Left cardiac atrium (tissue), 4 donors: ENCODE data around the gene UBE2U. TPM values are rescaled to one million over a fixed set of nuclear protein-coding genes. Genes with fewer than 3 reads are reported as not detected.
"Not testable (repeated sequence)": the region's sequence is repeated elsewhere in the genome, so short reads cannot be mapped to it uniquely, and the experiment has no call there.

ENCODE experiments used
- ATAC-seq, 2 donors: fragments of 200-7000 bp; cut with Tn5 transposase; one replicate each; pipeline ENCODE4 v1.9.1; 2020; ENCODE audit warnings: mild to moderate bottlenecking in 2 of 2, moderate library complexity in 2 of 2
- DNase-seq: peaks from one replicate; pipeline ENCODE4 v3.0.0-alpha.2; 2020
- intact Hi-C, 2 donors: fragments of 100-400 bp; cut with DNase I; formaldehyde crosslinking; loops; one replicate each; pipeline versions ENCODE4 v1.14.1 to v1.15.1; 2022 to 2023
- total RNA-seq, 2 donors: library from RNA; stranded (reverse); fragmentation: NEBNext Ultra II Directional; extraction: Animal tissue kit (Norgen Biotek cat#: 25700); gene quantifications; one replicate each; pipeline ENCODE4 v1.2.1, GENCODE V29; 2021
- donor health status: DM: no; HTN: yes; CAD: no.
- donor health status: DM: no; HTN: yes; CAD: no; lungs with severe emphysema.
- donor health status: DM: yes; HTN: yes; CAD: no.
- donor health status: Dilated cardiomyopathy.

UBE2U gene
- total RNA-seq, 2 donors from 2014 or later, result not detected

GRCh38 chr1:64231153-64231552, 27.7 kb downstream of the UBE2U start:
- no peak for DNase-seq
- intact Hi-C loops, result no loop called here
- ATAC-seq, result no peak

- ATAC-seq (no peak), DNase-seq (no peak)
- intact Hi-C loops, result no loop called here
These were observed 28.2 kb downstream of the UBE2U start for GRCh38 chr1:64231654-64232053.

GRCh38 chr1:64234714-64235113, 31.3 kb downstream of the UBE2U start:
- intact Hi-C loops, result no loop called here
- ATAC-seq (no peak), DNase-seq (no peak)

GRCh38 chr1:64235181-64235580, 31.8 kb downstream of the UBE2U start:
- ATAC-seq (peak in 1 of 2 donors; percentile 29), DNase-seq (no peak)
- intact Hi-C loops, result no loop called here

DNA sequence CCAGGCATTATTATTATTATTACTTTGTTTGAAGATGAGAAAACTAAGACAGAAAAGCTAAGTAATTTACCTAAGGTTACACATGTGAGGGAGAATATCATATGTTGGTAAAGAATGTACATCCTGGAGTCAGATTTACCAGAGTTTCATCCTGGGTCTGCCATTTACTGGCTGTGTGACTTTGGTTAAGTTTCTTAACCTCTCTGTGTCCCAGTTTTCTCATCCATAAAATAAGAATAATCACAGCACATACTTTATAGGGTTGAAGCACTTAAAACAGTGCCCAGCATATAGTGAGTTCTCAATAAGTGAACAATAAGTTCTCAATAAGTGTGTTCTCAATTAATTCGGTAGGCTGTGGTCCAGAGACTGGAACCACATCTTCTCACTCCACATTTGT, 32.5 kb downstream of the UBE2U start:
- DNase-seq (no peak), ATAC-seq (no peak)
- intact Hi-C loops, result no loop called here

- no peak for ATAC-seq
- intact Hi-C loops, result no loop called here
- DNase-seq, result no peak
These were observed 33.1 kb downstream of the UBE2U start for GRCh38 chr1:64236541-64236954.

GRCh38 chr1:64239519-64239918, 36.1 kb downstream of the UBE2U start:
- intact Hi-C loops, DNase-seq, ATAC-seq: not testable (repeated sequence)

DNA sequence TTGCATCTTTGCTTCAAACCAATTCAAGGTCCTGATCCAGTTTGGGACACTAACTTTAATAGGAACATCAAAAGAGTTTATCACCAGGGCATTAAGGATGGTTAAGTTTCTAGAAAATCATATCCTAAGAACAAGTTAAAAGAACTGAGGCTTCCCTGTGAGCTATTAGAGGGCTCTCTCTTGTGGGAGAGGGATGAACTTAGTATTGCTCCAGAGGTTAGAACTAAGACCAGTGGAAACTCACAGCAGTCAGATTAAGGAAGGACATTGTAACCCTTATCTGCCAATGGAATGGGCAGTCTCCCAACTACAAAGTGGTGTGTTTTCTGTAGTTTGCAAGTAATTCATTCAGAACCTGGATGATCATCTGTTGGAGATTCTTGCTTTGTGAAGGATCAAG, 36.8 kb downstream of the UBE2U start:
- no peak for DNase-seq
- intact Hi-C loops, result loop anchor here (5.0 to 10.0 kb wide), 3 partner anchors 548 to 655 kb away; no protein-coding TSS in a partner anchor
- peak; percentile 30 to 54 for ATAC-seq

DNA sequence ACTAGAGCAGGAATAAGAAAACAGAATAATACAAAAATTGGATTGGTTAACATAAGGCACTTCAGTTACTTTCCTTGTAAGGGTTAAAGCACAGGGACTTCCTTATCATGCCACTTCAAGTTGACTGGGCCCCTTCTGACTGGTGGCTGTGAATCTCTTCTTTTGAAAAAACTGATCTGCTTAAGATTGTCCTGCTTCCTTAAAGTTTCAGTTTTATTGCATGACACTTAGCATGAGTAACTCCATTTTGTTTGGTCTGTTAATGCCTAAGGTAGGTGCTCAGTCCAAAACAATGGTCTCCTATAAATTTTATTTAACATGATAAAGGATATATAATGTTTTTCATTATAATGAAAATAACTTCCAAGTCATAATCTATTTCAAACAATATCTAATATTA, 37.6 kb downstream of the UBE2U start:
- ATAC-seq (no peak), DNase-seq (no peak)
- intact Hi-C loops, result loop anchor here (5.0 to 10.0 kb wide), 3 partner anchors 549 to 656 kb away; no protein-coding TSS in a partner anchor

GRCh38 chr1:64242895-64243756, 39.7 kb downstream of the UBE2U start:
- peak; percentile 44 to 60 for ATAC-seq
- intact Hi-C loops, result loop anchor here (5.0 to 10.0 kb wide), 3 partner anchors 551 to 658 kb away; no protein-coding TSS in a partner anchor
- no peak for DNase-seq

DNA sequence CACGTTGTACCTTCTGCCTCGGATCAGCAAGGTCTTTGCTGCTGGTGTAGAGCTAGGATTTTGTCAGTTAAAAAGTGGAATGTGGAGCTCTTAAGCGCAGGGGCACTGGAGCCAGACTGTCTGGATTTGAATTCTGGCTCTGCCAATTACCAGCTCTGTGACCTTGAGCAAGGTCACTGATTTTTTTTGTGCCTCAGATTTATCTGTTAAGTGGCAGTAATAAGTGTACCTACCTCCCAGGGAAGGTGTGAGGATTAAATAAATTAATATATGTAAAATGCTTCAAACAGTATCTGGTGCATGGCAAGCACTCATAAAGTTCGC, 40.3 kb downstream of the UBE2U start:
- no peak for DNase-seq
- intact Hi-C loops, result loop anchor here (2.0 to 10.0 kb wide), 4 partner anchors 551 to 659 kb away; no protein-coding TSS in a partner anchor
- ATAC-seq, result no peak

DNA sequence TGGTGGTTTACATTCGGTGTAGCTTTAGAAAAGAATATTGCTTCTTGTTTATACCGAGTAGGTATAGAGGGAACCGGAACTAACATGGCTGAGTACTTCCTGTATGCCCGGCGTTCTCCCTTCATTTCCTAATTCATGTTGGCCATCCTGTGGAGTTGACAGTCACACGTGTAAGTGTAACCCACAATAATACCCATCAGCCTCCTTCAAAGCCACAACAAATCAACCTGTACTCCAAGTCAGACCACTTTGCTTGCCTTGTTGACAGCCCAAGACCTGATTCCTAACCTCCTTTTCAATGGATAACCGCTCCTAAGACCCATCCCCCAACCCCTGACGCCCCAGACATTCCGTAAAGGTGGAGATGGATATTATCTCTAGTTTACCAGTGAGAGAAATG, 42.1 kb downstream of the UBE2U start:
- intact Hi-C loops, result loop anchor here (2.0 to 10.0 kb wide), 3 partner anchors 571 to 661 kb away; no protein-coding TSS in a partner anchor
- DNase-seq (no peak), ATAC-seq (peak; percentile 33 to 43)

- ATAC-seq (peak in 1 of 2 donors; percentile 37), DNase-seq (no peak)
- intact Hi-C loops, result loop anchor here (2.0 to 10.0 kb wide), 3 partner anchors 572 to 662 kb away; no protein-coding TSS in a partner anchor
These were observed 43.0 kb downstream of the UBE2U start for GRCh38 chr1:64246294-64246917.

DNA sequence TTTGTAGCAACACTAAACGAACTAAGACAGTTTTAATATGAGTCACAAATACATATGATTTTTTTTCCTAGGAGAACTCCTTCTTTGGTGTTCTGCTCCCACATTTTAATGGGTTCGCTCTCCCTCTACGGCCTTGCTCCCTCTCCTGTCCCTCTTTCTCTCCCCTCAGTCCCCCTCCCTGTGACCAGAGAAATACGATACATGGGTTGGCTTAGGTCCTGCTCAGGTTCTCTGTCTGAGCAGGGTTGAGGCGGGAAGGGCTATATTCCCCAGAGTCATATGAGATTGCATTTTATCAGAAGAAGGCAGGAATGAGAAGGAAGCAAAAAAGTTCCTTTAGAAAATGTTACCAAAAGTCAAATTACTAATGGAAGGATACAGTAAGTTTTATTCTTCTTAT, 44.6 kb downstream of the UBE2U start:
- no peak for ATAC-seq
- no peak for DNase-seq
- intact Hi-C loops, result loop anchor here (10.0 kb wide), 2 partner anchors 573 to 663 kb away; no protein-coding TSS in a partner anchor

GRCh38 chr1:64250472-64250871, 47.0 kb downstream of the UBE2U start:
- DNase-seq, intact Hi-C loops, ATAC-seq: not testable (repeated sequence)

- no peak for ATAC-seq
- no peak for DNase-seq
- intact Hi-C loops, result no loop called here
These were observed 48.5 kb downstream of the UBE2U start for GRCh38 chr1:64251971-64252370.

- DNase-seq, intact Hi-C loops, ATAC-seq: not testable (repeated sequence)
These were observed 53.8 kb downstream of the UBE2U start for GRCh38 chr1:64257233-64257632.

GRCh38 chr1:64258444-64258843, 55.0 kb downstream of the UBE2U start:
- ATAC-seq, intact Hi-C loops: not testable (repeated sequence)

GRCh38 chr1:64263335-64263734, 59.9 kb downstream of the UBE2U start:
- intact Hi-C loops, result loop anchor here (10.0 kb wide), 2 partner anchors 221 to 411 kb away; no protein-coding TSS in a partner anchor
- ATAC-seq, result no peak
- DNase-seq, result no peak

More at GRCh38 chr1:64258444-64258843, 55.0 kb downstream of the UBE2U start:
- not testable (repeated sequence) for DNase-seq

DNA sequence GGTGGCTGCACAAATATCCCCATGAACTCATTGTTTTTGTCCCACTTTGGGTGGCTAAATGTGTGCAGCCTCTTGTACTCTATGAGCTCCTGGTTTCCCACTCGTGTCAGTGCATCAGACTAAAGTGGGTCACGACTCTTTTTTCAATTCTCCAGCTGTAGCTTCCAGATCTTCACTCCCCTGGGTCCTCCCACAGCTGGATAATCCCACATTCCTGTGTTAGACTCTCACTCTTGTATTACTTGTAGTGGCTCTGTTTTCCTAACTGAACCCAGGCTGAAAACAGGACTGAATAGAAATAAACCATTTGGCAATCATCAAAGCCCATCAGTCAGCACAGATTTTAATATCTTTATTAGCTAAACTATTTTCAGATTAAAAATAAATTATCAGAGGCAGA, 60.4 kb downstream of the UBE2U start:
- peak in 1 of 2 donors; percentile 73 for ATAC-seq
- intact Hi-C loops, result loop anchor here (10.0 kb wide), 2 partner anchors 221 to 411 kb away; no protein-coding TSS in a partner anchor
- no peak for DNase-seq
